Measurements from ENCODE around the gene BRIP1. TPM values are rescaled to one million over a fixed set of nuclear protein-coding genes. Genes with fewer than 3 reads are reported as not detected.
"Not testable (repeated sequence)": the region's sequence is repeated elsewhere in the genome, so short reads cannot be mapped to it uniquely, and the experiment has no call there.

The BRIP1 gene
- total and polyA plus RNA-seq, 2 donors (not counting 3 experiments of a cell fraction or from before 2014, with no cell fraction given) = 1.8 to 12.1 TPM

DNA sequence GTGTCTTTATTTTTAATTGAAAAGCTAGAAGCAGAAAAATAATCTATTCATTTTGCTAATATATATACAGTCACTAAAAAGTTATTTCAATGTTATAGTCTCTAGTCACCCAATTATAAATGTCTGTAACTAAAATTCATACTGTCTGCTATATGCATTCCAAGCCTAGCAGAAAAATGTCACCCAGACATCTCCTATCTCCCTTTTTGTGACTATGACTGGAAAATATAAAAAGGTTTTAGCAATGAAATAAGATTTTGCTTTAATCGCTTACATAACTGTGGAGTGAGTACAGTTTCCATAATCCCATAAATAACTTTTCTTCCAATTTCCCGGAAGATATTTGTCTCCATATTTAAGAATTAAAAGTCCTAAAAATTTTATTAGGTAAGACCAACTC, 88.6 kb downstream of the BRIP1 start:
- no peaks in the 10 kb centered on the region for H3K27me3 ChIP-seq (ENCODE audit: control insufficient read depth in 2 of 2, insufficient read depth in 2 of 2, low read length in 2 of 2)
- FAIRE-seq = no peak
- H3K9ac ChIP-seq (replicated peaks; ENCODE audit: extremely low read depth, insufficient read depth, low read length) = no peak overlapping the region
- H3K4me1 ChIP-seq (ENCODE audit: control insufficient read depth, extremely low read depth, insufficient read depth, low read length) = no peaks in the 10 kb centered on the region
- H3K27ac ChIP-seq (ENCODE audit: insufficient read depth, low read depth, low read length) = no peak overlapping the region
- no peaks in the 10 kb centered on the region for H3K9me1 ChIP-seq (replicated peaks; ENCODE audit: control insufficient read depth, extremely low read depth, insufficient read depth, low read length)
- H3K4me2 ChIP-seq (ENCODE audit: insufficient read depth, low read length) = no peak overlapping the region
- intact Hi-C loops (cut with micrococcal nuclease) (no loop called here), dilution Hi-C loops (cut with MboI; ENCODE audit: extremely low pct_ligation_motif_present, low sequenced_read_pairs) (no loop called here)
- H4K20me1 ChIP-seq (replicated peaks; ENCODE audit: control insufficient read depth, extremely low read depth, insufficient read depth, low read length) = no peaks in the 10 kb centered on the region
- no peaks in the 10 kb centered on the region for H3K36me3 ChIP-seq (ENCODE audit: control insufficient read depth in 2 of 2, extremely low read depth in 1 of 2, insufficient read depth in 2 of 2, low read length in 2 of 2)
- BruUV-seq (replicated peaks) = no TSS peak
- no peak overlapping the region for H2AFZ ChIP-seq (ENCODE audit: low read depth, low read length)
- no peaks in the 10 kb centered on the region for H3K79me2 ChIP-seq (ENCODE audit: control insufficient read depth, insufficient read depth, low read length)
- no peaks in the 10 kb centered on the region for H3K9me3 ChIP-seq (replicated peaks; ENCODE audit: control insufficient read depth, insufficient read depth, low read length)
- TF ChIP-seq GATA2 (IDR thresholded peaks at IDR 0.05; ENCODE audit: insufficient read depth, insufficient read length, low read depth, low read length) (no peak), POLR2AphosphoS5 (IDR thresholded peaks at IDR 0.05; ENCODE audit: insufficient read depth, low read depth, low read length) (no peak), JUN (IDR thresholded peaks at IDR 0.05; ENCODE audit: borderline replicate concordance, insufficient read depth, insufficient read length, low read depth) (no peak), FOS (IDR thresholded peaks at IDR 0.05; ENCODE audit: borderline replicate concordance, insufficient read depth, low read length) (no peak), POLR2A (IDR thresholded peaks at IDR 0.05; ENCODE audit: low read depth, low read length) (no peak), EZH2 (IDR thresholded peaks at IDR 0.05; ENCODE audit: borderline replicate concordance, low read depth, low read length, severe bottlenecking) (no peak)
- TF ChIP-seq, protein P1, sequence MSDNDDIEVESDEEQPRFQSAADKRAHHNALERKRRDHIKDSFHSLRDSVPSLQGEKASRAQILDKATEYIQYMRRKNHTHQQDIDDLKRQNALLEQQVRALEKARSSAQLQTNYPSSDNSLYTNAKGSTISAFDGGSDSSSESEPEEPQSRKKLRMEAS (IDR thresholded peaks at IDR 0.05; ENCODE audit: insufficient read depth, insufficient read length) = no peak
- TF ChIP-seq, protein P2, sequence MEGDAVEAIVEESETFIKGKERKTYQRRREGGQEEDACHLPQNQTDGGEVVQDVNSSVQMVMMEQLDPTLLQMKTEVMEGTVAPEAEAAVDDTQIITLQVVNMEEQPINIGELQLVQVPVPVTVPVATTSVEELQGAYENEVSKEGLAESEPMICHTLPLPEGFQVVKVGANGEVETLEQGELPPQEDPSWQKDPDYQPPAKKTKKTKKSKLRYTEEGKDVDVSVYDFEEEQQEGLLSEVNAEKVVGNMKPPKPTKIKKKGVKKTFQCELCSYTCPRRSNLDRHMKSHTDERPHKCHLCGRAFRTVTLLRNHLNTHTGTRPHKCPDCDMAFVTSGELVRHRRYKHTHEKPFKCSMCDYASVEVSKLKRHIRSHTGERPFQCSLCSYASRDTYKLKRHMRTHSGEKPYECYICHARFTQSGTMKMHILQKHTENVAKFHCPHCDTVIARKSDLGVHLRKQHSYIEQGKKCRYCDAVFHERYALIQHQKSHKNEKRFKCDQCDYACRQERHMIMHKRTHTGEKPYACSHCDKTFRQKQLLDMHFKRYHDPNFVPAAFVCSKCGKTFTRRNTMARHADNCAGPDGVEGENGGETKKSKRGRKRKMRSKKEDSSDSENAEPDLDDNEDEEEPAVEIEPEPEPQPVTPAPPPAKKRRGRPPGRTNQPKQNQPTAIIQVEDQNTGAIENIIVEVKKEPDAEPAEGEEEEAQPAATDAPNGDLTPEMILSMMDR (IDR thresholded peaks at IDR 0.05; ENCODE audit: extremely low read depth in 1 of 2, insufficient read depth in 1 of 2, low read depth in 1 of 2, low read length in 2 of 2) = no peak
- CTCF ChIA-PET = interaction anchor here (1.2 to 1.9 kb wide), 2 partner anchors 11 to 19 kb away, joined by 3 to 4 read pairs; no protein-coding TSS in a partner anchor
- no peak for DNase-seq (ENCODE audit: low read depth, low spot score)
- POLR2A ChIA-PET = no interaction called here
- no peak overlapping the region for H3K4me3 ChIP-seq (replicated peaks in 1 of 3; ENCODE audit: insufficient read depth in 1 of 3, low read depth in 1 of 3, low read length in 3 of 3)

DNA sequence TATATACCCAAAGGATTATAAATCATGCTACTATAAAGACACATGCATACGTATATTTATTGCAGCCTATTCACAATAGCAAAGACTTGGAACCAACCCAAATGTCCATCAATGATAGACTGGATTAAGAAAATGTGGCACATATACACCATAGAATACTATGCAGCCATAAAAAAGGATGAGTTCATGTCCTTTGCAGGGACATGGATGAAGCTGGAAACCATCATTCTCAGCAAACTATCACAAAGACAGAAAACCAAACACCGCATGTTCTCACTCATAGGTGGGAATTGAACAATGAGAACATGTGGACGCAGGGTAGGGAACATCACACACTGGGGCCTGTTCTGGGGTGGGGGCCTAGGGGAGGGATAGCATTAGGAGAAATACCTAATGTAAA, 89.2 kb downstream of the BRIP1 start:
- intact Hi-C loops (cut with micrococcal nuclease); H3K27me3 ChIP-seq (ENCODE audit: control insufficient read depth in 2 of 2, insufficient read depth in 2 of 2, low read length in 2 of 2); BruUV-seq (replicated peaks); H2AFZ ChIP-seq (ENCODE audit: low read depth, low read length); dilution Hi-C loops (cut with MboI; ENCODE audit: extremely low pct_ligation_motif_present, low sequenced_read_pairs); FAIRE-seq; H3K36me3 ChIP-seq (ENCODE audit: control insufficient read depth in 2 of 2, extremely low read depth in 1 of 2, insufficient read depth in 2 of 2, low read length in 2 of 2); H3K4me1 ChIP-seq (ENCODE audit: control insufficient read depth, extremely low read depth, insufficient read depth, low read length); H3K9me1 ChIP-seq (replicated peaks; ENCODE audit: control insufficient read depth, extremely low read depth, insufficient read depth, low read length); H4K20me1 ChIP-seq (replicated peaks; ENCODE audit: control insufficient read depth, extremely low read depth, insufficient read depth, low read length); DNase-seq (ENCODE audit: low read depth, low spot score); H3K4me3 ChIP-seq (replicated peaks in 1 of 3; ENCODE audit: insufficient read depth in 1 of 3, low read depth in 1 of 3, low read length in 3 of 3); H3K9me3 ChIP-seq (replicated peaks; ENCODE audit: control insufficient read depth, insufficient read depth, low read length); H3K9ac ChIP-seq (replicated peaks; ENCODE audit: extremely low read depth, insufficient read depth, low read length); POLR2A ChIA-PET; H3K27ac ChIP-seq (ENCODE audit: insufficient read depth, low read depth, low read length); H3K4me2 ChIP-seq (ENCODE audit: insufficient read depth, low read length); H3K79me2 ChIP-seq (ENCODE audit: control insufficient read depth, insufficient read depth, low read length): not testable (repeated sequence)
- CTCF ChIA-PET = interaction anchor here (1.2 kb wide), 1 partner anchor 12 kb away, joined by 3 read pairs; no protein-coding TSS in a partner anchor
